RPMI8226 (cell line): Measurements from ENCODE around the gene ZNF587.
"Not testable (repeated sequence)": the region's sequence is repeated elsewhere in the genome, so short reads cannot be mapped to it uniquely, and the experiment has no call there.

Experiments
- DNase-seq: peaks from one replicate; pipeline ENCODE4 v3.0.0-alpha.2; 2015

Gene ZNF587

DNA sequence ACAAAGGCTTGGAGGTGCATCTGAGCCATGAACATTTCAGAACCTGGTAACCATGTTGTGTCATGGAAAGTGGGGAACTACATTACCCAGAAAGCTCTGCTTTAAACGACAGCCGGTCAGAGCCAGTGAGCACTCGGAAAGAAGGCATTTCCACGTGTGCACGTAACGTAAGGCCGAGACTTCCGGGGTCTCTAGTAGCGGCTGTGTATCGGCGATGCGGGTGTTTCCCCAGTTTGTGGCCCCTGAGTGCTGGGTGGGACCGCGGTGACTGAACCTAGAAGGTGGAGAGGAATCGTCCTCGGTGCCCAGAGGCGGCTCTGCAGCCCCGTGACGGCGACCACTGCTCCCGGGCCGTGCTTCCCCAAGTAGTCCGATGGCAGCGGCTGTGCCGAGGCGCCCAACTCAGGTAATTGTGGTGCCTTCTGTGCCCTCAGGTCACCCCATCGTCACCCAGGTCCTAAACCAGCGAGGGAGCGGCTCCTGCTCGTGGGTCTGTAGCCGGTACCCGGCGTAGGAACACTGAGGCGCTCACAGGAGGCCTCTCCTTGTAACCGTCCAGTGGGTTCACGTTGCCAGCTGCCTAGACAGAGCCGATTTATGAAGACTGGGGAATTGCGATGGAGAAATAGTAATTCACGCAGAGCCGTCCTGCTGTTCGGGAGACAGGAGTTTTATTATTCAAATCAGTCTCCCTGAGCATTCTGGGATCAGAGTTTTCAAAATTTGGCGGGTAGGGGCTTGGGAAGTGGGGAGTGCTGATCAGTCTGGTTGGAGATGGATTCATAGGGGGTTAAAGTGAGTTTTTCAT, at the start of gene ZNF587:
ZNF587 (plus strand) TSS at position 194 of the 808 bp plus-strand sequence; CDS start at position 374, 180 bp downstream.
- peak; percentile 86 for DNase-seq

DNA sequence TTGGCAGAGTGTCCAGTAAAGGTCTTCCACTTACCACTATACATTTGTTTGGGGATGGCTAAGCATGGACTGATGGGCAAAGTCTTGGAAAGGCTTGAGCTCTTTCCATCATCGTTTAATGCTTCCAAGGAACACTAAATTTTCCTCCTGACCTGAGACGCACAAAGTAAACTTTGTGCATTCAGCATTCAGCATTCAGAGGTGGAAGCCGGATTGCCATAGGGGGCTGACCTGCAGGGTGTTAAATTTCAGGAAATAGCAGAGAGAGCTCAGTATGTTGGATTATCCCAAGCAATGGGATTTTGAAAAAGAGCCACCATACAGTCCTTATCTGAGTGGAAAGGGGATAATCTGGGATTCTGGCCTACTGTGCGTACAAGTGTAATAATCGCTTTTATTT, 49.0 kb upstream of the ZNF587 start:
- DNase-seq = no peak

DNA sequence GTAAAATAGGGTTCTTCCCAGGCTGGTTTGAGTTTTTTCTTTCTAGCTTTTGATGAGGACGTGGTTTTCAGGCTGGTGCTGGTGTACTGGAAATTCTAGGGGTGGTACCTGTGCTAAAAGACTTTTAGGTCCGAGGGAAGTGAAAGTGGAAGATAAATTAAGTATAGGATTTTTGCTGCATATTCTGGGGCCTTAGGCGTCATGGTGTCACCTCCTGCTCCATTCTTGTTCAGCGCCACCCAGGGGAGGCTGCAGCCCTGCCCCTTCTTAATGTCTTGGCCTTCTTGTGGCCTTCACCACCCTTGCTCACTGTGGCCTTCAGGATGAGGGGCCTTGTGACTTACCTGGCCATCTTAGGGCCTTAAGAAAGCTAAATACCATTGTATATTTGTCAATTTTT, 47.4 kb upstream of the ZNF587 start:
- no peak for DNase-seq

DNA sequence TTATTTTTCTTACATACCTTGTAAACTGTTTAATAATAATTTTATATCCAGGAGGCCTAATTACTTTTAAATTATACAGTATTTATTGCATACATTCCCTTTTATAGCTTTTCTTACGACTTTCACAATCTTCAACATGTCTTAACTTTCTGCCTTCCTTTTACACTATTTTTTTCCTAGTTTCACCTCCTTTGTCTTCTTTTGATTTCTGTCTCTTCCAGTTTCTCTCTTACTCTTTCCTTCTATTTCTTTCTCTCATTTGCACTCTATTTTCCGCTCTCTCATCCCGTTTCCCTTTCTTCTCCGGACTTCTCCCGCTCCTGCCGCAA, 46.4 kb upstream of the ZNF587 start:
- DNase-seq = no peak

DNA sequence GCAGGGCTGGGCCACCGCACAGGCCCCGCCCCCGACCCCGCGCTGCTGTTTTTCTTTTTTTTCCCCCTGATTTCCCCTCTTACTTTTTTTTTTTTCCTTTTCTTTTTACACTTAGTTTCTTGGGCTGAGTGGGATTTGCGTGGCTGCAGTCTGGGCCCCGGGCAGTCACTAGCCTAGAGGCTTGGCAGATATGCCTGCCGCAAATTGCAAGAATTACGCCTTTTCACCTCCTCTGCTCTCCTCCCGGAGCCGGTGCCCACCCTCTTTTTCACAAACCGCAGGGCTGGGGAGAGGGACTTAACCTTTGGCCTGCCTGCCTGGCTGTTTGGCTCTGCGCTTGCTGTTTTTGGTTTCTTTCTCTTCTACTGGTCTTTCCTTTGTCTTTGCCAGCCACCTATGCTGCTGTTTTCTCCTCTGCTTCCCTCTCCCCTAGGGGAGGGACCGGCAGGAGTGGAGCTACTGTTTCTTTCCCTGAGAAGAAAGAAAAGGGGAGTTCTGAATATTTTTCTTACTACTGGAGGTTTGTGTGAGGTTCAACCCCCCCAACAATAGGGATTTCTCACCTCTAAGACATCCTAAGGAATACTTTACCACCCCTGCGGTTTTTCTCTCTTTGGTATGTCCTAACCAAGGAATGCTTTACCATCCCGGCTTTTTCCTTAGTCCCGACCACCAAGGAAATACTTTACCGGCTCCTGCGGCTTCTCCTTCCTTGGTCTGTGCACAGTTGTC, 45.9 kb upstream of the ZNF587 start:
- no peak for DNase-seq

DNA sequence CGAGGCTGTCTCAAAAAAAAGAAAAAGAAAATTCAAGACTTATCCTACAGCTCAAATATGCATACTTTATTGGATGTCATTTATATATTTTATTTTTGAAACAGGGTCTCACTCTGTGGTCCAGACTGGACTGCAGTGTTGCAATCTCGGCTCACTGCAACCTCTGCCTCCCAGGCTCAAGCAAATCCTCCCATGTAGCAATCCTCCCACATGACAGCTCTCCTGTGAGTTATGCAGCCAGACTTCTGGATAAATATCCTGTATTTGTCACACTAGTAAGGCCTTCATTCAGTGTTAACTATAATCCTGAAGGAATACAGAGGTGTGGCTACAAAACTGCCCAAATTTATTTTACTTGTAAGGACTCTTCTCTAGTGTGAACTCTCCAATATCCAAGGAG, 42.1 kb upstream of the ZNF587 start:
- DNase-seq = no peak

DNA sequence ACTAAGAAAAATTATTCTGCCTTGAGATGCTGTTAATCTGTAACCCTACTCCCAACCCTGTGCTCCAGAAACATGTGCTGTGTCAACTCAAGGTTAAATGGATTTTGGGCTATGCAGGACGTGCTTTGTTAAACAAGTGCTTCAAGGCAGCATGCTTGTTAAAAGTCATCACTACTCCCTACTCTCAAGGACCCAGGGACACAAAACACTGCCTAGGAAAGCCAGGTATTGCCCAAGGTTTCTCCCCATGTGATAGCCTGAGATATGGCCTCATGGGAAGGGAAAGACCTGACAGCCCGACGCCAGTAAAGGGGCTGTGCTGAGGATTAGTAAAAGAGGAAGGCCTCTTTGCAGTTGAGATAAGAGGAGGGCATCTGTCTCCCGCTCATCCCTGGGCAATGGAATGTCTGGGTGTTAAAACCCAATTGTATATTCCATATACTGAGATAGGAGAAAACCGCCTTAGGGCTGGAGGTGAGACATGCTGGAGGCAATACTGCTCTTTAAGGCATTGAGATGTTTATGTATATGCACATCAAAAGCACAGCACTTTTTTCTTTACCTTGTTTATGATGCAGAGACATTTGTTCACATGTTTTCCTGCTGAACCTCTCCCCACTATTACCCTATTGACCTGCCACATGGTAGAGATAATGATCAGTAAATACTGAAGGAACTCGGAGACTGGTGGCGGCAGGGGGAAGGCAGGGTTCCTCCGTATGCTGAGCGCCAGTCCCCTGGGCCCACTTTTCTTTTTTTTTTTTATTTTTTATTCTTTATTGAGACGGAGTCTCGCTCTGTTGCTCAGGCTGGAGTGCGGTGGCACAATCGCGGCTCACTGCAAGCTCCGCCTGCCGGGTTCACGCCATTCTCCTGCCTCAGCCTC, 39.0 kb upstream of the ZNF587 start:
- DNase-seq = not testable (repeated sequence)

DNA sequence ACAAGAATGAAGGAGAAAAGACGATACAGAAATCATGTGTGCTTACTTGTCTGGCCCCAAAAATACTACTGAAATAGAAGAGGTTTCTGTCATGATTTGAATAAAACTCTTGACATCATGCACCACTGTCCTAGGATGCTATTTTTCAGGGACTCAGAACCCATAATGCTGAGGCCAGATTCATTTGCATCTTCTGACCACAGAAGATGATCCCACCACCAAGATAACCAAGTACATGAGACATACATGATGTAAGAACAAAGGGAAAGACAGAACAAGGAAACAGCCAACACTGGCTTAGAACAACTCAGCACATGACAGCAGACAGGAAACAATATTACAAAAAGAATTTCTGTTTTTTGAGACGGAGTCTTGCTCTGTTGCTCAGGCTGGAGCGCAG, 37.4 kb upstream of the ZNF587 start:
- DNase-seq = no peak

DNA sequence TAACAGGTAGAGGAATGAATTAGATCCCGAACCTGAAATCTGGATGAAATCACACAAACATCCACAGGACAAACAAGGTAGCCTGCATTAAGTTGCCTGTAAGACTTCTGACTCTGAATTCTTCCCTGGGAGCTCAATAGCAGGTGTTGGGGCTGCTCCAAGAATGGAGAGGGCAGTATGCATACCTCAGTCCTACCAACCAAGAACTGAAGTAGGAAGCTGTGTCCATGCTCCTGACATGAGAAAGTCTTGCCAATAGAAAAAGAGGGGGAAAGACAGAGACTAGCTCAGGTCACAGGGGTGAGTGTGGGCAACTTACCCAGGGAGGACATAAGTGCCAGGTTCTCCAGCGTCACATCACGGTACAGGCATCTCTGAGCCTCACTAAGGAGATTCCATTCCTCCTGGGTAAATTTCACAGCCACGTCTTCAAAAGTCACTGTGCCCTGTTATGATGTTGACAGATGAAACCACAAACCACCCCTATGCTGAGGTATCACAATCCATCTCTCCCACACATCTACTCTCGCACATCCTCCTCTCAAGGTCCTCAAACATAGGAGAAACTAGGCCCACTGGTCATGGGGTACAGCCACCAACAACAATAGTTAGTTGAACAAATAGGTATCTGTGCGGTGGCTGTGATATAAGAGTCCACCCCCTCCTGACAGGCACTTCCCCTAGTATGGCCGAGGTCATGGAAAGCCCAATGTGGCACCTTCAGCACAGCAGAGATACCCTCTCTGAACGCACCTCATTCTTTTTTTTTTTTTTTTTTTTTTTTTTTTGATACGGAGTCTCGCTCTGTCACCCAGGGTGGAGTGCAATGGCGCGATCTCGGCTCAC, 36.5 kb upstream of the ZNF587 start:
- DNase-seq = not testable (repeated sequence)

DNA sequence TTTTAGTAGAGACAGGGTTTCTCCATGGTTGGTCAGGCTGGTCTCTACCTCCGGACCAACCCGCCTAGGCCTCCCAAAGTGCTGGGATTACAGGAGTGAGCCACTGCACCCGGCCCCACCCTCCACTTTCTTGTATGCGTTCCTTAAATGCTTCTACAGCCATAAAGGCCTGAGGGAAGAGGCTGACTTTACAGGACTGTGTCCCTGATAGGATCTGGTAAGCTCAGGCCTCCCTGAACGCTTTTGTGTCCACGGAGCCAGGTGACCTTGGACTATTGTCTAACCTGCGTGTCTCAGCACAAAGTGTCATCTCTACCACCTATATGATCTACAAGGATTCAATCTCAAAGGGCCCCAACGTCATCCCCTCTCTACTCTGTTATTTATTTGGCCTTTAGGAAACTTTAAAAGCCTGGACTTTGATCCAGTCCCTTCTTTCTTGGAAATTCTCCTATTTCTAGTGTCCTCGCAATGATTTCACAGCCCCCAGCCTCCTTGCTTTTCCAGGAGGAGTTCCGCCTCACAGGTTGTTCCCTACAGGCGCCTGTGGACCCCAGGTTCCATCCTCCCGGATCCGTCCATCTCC, 35.6 kb upstream of the ZNF587 start:
- no peak for DNase-seq

DNA sequence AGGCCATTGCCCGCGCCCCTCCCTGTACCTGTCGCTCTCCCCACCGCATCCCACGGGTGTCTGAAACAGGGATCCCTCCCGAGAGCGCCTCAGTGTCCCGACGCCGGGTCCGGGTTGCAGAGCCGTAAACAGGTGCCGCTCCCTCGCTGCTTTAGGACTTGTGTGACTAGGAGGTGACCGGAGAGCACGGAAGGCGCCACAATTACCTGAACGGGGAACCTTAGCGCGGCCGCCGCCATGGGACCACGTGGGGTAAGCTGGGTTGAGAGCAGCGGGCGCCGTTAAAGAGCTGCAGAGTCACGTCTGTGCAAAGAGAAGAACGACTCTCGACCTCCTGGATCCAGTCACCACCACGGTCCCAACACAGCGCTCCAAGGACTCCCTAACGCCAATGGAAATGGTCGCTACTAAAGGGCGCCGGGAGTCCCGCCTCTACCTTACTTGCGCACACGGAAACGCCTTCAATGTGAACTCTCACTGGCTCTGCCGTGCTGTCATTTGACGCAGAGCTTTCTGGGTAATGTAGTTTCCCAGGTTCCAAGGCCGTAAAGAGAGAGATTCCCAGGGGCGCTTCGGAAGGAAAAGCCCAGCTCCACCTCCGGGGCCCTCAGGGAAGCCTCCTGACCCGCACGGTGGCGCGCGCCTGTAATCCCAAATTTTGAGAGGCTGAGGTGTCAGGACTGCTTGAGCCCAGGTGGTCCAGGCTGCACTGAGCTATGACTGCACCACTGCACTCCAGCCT, 35.0 kb upstream of the ZNF587 start, which contains the start of gene ZNF552:
ZNF552 (minus strand) TSS at position 409 of the 742 bp plus-strand sequence; CDS start at position 239, 170 bp downstream.
- peak; percentile 90 for DNase-seq

DNA sequence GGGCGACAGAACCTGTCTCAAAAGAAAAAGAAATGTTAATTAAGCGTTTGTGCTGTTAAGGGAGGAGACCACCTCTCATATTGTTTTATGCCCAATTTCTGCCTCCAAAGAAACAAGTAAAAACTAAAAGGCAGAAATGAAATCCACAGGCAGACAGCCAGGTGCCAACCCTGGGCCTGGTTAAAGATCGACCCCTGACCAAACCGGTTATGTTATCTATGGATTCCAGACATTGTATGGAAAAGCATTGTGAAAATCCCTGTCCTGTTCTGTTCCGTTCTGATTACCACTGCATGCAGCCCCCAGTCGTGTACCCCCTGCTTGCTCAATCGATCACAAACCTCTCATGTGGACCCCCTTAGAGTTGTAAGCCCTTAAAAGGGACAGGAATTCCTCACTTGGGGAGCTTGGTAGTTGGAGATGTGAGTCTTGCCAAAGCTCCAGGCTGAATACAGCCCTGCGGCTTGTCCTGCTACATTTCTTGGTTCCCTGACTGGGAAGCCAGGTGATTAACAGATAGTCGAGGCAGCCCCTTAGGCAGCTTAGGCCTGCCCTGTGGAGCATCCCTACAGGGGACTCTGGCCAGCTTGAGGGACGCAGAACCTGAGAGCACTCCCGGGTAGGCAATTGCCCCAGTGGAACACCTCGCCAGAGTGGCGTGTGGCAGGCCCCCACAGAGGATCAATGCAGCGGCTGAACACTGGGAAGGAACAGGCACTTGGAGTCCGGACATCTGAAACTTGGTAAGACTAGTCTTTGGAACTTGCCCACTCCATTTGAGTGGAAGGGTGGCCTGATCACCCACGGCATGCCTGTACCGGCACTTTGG, 34.2 kb upstream of the ZNF587 start:
- DNase-seq = no peak

DNA sequence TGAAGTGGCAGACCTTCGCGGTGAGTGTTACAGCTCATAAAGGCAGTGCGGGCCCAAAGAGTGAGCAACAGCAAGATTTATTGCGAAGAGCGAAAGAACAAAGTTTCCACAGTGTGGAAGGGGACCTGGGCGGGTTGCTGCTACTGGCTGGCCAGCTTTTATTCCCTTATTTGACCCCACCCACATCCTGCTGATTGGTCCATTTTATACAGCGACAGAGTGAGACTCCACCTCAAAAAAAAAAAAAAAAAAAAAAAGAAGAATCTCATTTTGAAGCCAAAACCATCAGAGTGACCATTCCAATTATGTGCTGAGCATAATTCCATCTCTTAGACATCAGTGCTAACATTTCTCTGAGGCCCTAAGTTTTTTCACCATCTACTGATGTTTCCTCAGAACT, 33.0 kb upstream of the ZNF587 start:
- no peak for DNase-seq

DNA sequence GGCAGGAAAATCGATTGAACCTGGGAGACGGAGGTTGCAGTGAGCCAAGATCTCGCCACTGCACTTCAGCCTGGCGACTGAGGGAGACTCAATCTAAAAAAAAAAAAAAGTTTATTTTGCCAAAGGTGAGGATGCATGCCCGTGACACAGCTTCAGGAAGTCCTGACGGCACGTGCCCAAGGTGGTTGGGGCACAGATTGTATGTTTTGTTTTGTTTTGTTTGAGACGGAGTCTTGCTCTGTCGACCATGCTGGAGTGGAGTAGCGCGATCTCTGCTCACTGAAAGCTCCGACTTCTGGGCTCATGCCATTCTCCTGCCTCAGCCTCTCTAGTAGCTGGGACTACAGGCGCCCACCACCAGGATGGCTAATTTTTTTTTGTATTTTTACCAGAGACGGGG, 31.7 kb upstream of the ZNF587 start:
- DNase-seq = no peak

DNA sequence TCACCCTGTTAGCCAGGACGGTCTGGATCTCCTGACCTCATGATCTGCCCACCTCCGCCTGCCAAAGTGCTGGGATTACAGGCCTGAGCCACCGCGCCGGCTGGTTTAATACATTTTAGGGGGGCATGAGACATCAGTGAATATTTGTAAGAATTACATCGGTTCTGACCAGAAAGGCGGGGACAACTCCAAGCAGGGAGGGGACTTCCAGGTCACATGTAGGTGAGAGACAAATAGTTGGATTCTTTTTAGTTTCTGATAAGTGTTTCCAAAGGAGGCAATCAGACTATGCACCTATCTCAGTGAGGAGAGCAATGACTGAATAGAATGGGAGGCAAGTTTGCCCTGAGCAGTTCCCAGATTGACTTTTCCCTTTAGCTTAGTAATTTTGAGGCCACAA, 31.3 kb upstream of the ZNF587 start:
- no peak for DNase-seq

DNA sequence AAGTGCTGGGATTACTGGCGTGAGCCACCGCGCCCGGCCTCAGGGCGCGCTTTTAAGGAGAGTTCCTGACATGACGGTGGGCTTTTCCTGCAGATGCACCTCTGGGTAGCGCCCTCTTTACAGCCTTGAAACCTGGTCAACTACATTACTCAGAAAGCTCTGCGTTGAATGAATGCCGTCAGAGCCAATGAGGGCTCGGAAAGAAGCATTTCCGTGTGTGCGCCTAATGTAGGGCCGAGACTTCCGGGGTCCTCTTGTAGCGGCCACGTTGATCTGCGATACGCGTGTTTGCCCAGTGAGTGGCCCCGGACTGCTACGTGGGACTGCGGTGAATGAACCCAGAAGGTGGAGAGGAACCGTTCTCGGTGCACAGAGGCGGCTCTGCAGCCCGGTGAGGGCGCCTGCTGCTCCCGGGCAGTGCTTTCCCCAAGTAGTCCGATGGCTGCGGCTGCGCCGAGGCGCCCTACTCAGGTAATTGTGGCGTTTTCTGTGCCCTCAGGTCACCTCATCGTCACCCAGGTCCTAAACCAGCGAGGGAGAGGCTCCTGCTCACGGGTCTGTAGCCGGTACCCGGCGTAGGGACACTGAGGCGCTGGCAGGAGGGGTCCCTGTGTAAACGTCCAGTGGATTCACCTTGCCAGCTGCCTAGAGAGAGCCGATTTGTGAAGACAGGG, 30.0 kb upstream of the ZNF587 start:
- DNase-seq = peak; percentile 94

DNA sequence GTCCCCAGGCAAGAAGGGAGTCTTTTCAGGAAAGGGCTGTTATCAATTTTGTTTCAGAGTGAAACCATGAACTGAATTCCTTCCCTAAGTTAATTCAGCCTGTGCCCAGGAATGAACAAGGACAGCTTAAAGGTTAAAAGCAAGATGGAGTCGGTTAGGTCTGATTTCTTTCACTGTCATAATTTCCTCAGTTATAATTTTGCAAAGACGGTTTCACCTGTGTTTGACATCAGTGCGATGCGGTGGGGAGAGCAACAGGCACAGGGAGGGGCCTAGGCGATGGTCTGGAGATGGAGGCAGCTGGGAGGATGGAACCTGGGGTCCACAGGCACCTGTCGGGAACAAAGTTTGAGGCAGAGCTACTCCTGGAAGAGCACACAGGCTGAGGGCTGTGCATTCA, 29.1 kb upstream of the ZNF587 start:
- DNase-seq = no peak

DNA sequence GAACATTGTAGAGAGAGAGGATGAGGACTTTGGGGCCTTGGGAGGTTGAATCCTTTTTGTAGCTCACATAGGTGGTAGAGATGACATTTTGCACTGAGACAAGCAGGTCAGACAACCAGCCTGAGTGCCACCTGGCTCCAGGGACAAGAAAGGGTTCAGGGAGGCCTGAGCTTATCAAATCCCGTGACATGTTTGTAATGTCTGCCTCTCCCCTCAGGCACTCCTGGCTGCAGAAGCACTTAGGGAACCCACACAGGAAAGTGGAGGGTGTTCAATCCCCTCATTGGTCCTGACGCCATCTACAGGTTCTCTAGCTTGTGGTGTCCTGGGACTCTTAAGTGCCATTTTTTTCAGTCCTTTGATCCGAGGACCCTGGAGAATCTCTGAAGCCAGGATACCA, 28.6 kb upstream of the ZNF587 start:
- DNase-seq = not testable (repeated sequence)

DNA sequence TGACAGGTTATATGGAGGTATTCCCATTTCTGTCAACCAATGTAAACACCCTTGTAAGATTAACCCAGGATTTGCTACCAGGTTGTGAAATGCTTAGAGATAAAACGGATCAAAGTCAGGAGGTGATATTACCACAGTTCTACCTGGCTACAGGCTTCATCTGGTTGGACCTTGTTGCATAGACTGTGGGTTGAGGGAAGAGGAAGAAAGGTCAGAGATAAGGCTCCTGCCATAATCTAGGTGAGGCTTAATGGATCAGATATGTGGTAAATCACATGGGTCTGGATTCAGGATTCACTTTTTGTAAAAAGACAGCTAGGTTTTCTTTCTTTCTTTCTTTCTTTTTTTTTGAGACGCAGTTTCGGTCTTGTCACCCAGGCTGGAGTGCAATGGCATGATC, 28.2 kb upstream of the ZNF587 start:
- not testable (repeated sequence) for DNase-seq

DNA sequence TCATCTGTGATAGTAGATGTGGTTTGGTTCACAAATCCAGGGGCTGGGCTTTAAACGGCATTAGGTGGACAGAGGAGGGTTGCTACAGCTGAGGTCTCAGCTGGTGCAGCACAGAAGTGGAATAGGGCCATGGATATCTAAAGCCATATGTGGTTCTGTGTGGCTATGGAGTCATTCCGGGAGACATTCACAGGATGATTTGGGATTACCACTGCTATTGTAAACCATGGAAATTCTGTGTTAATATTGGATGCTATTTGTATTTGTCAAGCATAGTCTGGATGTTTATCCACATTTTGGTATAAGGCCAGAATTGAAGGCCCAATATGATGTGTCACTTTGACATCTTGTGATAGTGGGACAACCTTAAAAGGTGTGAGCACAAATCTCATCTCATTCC, 26.5 kb upstream of the ZNF587 start:
- DNase-seq = not testable (repeated sequence)
